Keratinocyte (primary cell): ENCODE measurements around the gene L3MBTL4. TPM values are rescaled to one million over a fixed set of nuclear protein-coding genes. Genes with fewer than 3 reads are reported as not detected.

ENCODE experiments used
- DNase-seq: peaks from one replicate; pipeline ENCODE4 v3.0.0-alpha.2; 2011; ENCODE audit warnings: low read depth, missing footprints, low spot score
- FAIRE-seq: peaks from 2 replicates; lab custom pipeline; 2011; peaks lifted over from hg19 to GRCh38; lab: Jason Lieb, UNC
- H2AFZ ChIP-seq: 2 replicates; pipeline ENCODE4 v1.6.0; 2012; ENCODE audit warnings: low read length, control low read depth, inconsistent platforms; ENCODE audit not compliant: control insufficient read depth
- H3K27ac ChIP-seq: 2 replicates; pipeline ENCODE4 v1.5.1; 2011; ENCODE audit warnings: low read length; ENCODE audit not compliant: control insufficient read depth, insufficient read depth
- H3K27me3 ChIP-seq: 3 replicates; pipeline ENCODE4 v1.6.0; 2011; ENCODE audit warnings: low read length; ENCODE audit not compliant: control insufficient read depth, insufficient read depth; ENCODE audit errors: extremely low read depth
- H3K36me3 ChIP-seq, 2 experiments: 2 replicates in 1 of 2; 3 replicates in 1 of 2; pipeline ENCODE4 v1.5.1; 2011; ENCODE audit warnings: low read length in 2 of 2, mild to moderate bottlenecking in 1 of 2; ENCODE audit not compliant: control insufficient read depth in 2 of 2, insufficient read depth in 2 of 2; ENCODE audit errors: extremely low read depth in 1 of 2
- H3K4me1 ChIP-seq: 3 replicates; pipeline ENCODE4 v1.5.1; 2011; ENCODE audit warnings: low read length; ENCODE audit not compliant: control insufficient read depth, insufficient read depth; ENCODE audit errors: extremely low read depth
- H3K4me2 ChIP-seq: 3 replicates; pipeline ENCODE4 v1.6.0; 2011; ENCODE audit warnings: low read depth, low read length; ENCODE audit not compliant: control insufficient read depth, insufficient read depth; ENCODE audit errors: extremely low read depth
- H3K4me3 ChIP-seq, 3 experiments: fragments of 200-600 bp in 1 of 3; sonication (generic) in 1 of 3; 2 replicates in 2 of 3; 3 replicates in 1 of 3; pipeline ENCODE4 v1.5.1; 2011 to 2016; ENCODE audit warnings: low read length in 3 of 3, mild to moderate bottlenecking in 3 of 3, control low read depth in 2 of 3, inconsistent platforms in 1 of 3, low read depth in 1 of 3, mixed read lengths in 1 of 3, mixed run types in 1 of 3, moderate library complexity in 1 of 3; ENCODE audit not compliant: control insufficient read depth in 2 of 3, insufficient read depth in 2 of 3; ENCODE audit errors: extremely low read depth in 1 of 3
- H3K79me2 ChIP-seq: 2 replicates; pipeline ENCODE4 v1.6.0; 2012; ENCODE audit warnings: low read length; ENCODE audit not compliant: control insufficient read depth, insufficient read depth
- H3K9ac ChIP-seq: 3 replicates; pipeline ENCODE4 v1.6.0; 2011; ENCODE audit warnings: low read length; ENCODE audit not compliant: control insufficient read depth, insufficient read depth; ENCODE audit errors: extremely low read depth
- H3K9me1 ChIP-seq: 3 replicates; pipeline ENCODE4 v1.6.0; 2011; ENCODE audit warnings: low read length; ENCODE audit not compliant: control insufficient read depth, insufficient read depth; ENCODE audit errors: extremely low read depth
- H3K9me3 ChIP-seq: 2 replicates; pipeline ENCODE4 v1.5.1; 2012; ENCODE audit warnings: low read depth, low read length; ENCODE audit not compliant: control insufficient read depth
- H4K20me1 ChIP-seq: 3 replicates; pipeline ENCODE4 v1.6.0; 2011; ENCODE audit warnings: low read length; ENCODE audit not compliant: control insufficient read depth, insufficient read depth; ENCODE audit errors: extremely low read depth
- CTCF ChIP-seq, 3 experiments: IDR thresholded peaks in 1 of 3; conservative IDR thresholded peaks in 1 of 3; optimal IDR thresholded peaks in 1 of 3; 2 replicates in 2 of 3; 3 replicates in 1 of 3; pipeline versions ENCODE3 to v1.5.1; 2011; ENCODE audit warnings: low read length in 3 of 3, mild to moderate bottlenecking in 3 of 3, moderate library complexity in 2 of 3, control low read depth in 1 of 3, inconsistent platforms in 1 of 3; ENCODE audit not compliant: insufficient read depth in 2 of 3; ENCODE audit errors: extremely low read depth in 1 of 3
- EZH2 ChIP-seq: IDR thresholded peaks from one replicate; pipeline ENCODE4 v1.6.1; 2012; ENCODE audit warnings: inconsistent platforms, mild to moderate bottlenecking, low read length, moderate library complexity
- dilution Hi-C: fragments of 300-500 bp; cut with MboI; formaldehyde crosslinking; loops from one replicate; pipeline ENCODE4 v1.7.0; 2020; ENCODE audit warnings: low sequenced_read_pairs; ENCODE audit not compliant: extremely low pct_ligation_motif_present
- polyA plus RNA-seq, 5 experiments: library from polyadenylated mRNA; depleted of rRNA in 3 of 5; stranded (reverse) in 3 of 5; stranded (forward) in 1 of 5; unstranded in 1 of 5; fragments of >200 nt; gene quantifications; 1 replicate in 1 of 5; 2 replicates in 3 of 5; 3 replicates in 1 of 5; pipeline versions ENCODE4 v1.2.1 to v1.2.3, GENCODE V29; 2011 to 2012; ENCODE audit warnings: missing spikeins in 2 of 5, low read depth in 1 of 5, low replicate concordance in 1 of 5

Gene L3MBTL4
- polyA plus RNA-seq, 1 donor (not counting 4 experiments of a cell fraction or from before 2014, with no cell fraction given) = 0.17 TPM

GRCh38 chr18:6015364-6015763 is 399.3 kb downstream of the L3MBTL4 start:
- Histone ChIP-seq H3K27ac (no peak overlapping the region), H3K4me1 (no peaks in the 10 kb centered on the region), H3K79me2 (no peaks in the 10 kb centered on the region), H3K9ac (no peak overlapping the region), H3K9me1 (no peaks in the 10 kb centered on the region), H3K4me3 (no peak overlapping the region), H3K27me3 (no peaks in the 10 kb centered on the region), H3K9me3 (no peaks in the 10 kb centered on the region), H2AFZ (no peak overlapping the region), H3K4me2 (no peak overlapping the region), H3K36me3 (no peaks in the 10 kb centered on the region), H4K20me1 (no peaks in the 10 kb centered on the region)
- dilution Hi-C loops = no loop called here
- TF ChIP-seq CTCF (optimal IDR thresholded peaks at IDR 0.05 in 1 of 3, IDR thresholded peaks at IDR 0.05 in 1 of 3, conservative IDR thresholded peaks at IDR 0.05 in 1 of 3; ENCODE audit: extremely low read depth in 1 of 3, insufficient read depth in 2 of 3, low read length in 3 of 3) = no peak
- no peak for TF ChIP-seq EZH2
- DNase-seq (no peak), FAIRE-seq (no peak)

DNA sequence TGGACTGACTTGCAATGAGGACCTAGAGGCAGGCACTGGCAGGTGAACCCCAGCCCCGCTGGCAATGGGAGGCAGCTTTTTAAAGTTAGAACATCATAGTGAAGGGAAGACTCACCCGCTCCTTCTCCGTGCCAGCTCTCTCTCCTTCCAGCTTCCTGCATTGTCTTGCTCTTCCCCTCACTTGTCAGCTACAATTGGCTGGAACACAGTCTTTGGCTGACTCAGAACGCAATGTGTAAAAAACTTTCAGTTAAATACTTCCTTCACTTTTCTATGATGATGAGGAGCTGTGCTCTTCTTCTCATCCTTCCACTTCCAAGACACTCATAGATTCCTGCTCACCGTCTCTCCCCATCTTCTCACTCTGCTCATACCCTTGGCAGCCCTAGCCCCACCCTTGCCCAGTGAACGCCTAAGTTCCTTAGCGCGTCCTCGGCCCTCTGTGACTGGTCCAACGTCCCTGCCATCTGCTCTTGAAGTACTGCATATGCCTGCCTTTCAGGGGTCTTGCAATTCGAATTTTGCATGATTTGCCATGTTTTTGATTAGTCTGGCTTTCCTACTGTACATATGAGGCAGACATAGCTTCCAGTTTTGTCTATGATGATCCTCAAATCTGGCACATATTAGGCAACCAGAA is 401.4 kb downstream of the L3MBTL4 start:
- H3K36me3 ChIP-seq = no peaks in the 10 kb centered on the region
- H3K9ac ChIP-seq = no peak overlapping the region
- no peak overlapping the region for H3K27ac ChIP-seq
- no peaks in the 10 kb centered on the region for H3K9me1 ChIP-seq
- TF ChIP-seq EZH2 (no peak), CTCF (optimal IDR thresholded peaks at IDR 0.05 in 1 of 3, IDR thresholded peaks at IDR 0.05 in 1 of 3, conservative IDR thresholded peaks at IDR 0.05 in 1 of 3; ENCODE audit: extremely low read depth in 1 of 3, insufficient read depth in 2 of 3, low read length in 3 of 3) (no peak)
- H4K20me1 ChIP-seq = no peaks in the 10 kb centered on the region
- H3K4me1 ChIP-seq = no peaks in the 10 kb centered on the region
- no peaks in the 10 kb centered on the region for H3K79me2 ChIP-seq
- dilution Hi-C loops = no loop called here
- no peaks in the 10 kb centered on the region for H3K9me3 ChIP-seq
- H2AFZ ChIP-seq = no peak overlapping the region
- DNase-seq = no peak
- no peak overlapping the region for H3K4me2 ChIP-seq
- H3K4me3 ChIP-seq = no peak overlapping the region
- FAIRE-seq = peak; percentile 39
- no peaks in the 10 kb centered on the region for H3K27me3 ChIP-seq
